Measurements from ENCODE around the gene SLIT3.

- TF ChIP-seq POLR2A (IDR thresholded peaks at IDR 0.05) (no peak), CTCF (IDR thresholded peaks at IDR 0.05) (no peak)
These were observed 233.2 kb downstream of the SLIT3 start for GRCh38 chr5:169067751-169068173.
